HG03060 (cell line): ENCODE data around the gene ABI3.

Source experiments
- ATAC-seq: cut with Tn5 transposase; IDR thresholded peaks from one replicate; pipeline ENCODE4 v1.9.1; 2021; ENCODE audit warnings: low read depth, moderate number of reproducible peaks; ENCODE audit not compliant: unreplicated experiment

The ABI3 gene

GRCh38 chr17:49224198-49224996, 13.9 kb downstream of the ABI3 start:
- no peak for ATAC-seq

- ATAC-seq, result no peak
Measured at GRCh38 chr17:49224997-49225337, 14.5 kb downstream of the ABI3 start.

DNA sequence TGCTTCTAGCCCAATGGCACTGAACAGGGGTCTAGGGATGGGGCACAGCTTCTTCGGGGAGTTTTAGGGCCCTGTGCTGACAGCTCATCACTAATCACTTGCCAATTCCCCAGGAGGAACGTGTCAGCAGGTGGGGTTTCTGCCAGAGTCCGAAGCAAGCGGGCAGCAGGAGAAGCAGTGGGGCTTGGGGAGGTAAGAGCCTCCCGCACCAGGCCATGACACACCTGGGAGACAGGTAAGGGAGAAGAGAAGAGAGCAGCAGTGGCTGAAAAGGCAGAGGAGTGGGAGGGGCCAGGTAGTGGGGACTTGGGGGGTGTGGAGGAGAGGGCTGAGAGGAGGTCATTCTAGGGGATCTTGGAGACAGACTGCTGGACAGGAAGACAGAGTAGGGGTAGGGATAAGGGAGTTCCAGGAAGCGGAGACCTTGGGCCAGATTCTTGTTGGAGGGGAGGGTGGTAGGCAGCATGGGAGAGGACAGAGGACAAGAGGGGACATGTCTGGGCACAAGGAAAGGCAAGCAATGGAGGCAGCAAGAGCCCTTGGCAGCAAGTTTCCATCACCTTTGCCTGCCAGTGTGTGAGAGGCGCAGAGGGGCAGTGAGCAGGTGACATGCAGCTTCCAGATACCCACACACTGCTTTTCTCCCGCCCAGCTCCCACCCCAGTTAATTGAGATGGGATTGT, 15.2 kb downstream of the ABI3 start:
- no peak for ATAC-seq

GRCh38 chr17:49226771-49227435, 16.4 kb downstream of the ABI3 start:
- ATAC-seq, result no peak

GRCh38 chr17:49227436-49228261, 17.1 kb downstream of the ABI3 start:
- ATAC-seq, result no peak

DNA sequence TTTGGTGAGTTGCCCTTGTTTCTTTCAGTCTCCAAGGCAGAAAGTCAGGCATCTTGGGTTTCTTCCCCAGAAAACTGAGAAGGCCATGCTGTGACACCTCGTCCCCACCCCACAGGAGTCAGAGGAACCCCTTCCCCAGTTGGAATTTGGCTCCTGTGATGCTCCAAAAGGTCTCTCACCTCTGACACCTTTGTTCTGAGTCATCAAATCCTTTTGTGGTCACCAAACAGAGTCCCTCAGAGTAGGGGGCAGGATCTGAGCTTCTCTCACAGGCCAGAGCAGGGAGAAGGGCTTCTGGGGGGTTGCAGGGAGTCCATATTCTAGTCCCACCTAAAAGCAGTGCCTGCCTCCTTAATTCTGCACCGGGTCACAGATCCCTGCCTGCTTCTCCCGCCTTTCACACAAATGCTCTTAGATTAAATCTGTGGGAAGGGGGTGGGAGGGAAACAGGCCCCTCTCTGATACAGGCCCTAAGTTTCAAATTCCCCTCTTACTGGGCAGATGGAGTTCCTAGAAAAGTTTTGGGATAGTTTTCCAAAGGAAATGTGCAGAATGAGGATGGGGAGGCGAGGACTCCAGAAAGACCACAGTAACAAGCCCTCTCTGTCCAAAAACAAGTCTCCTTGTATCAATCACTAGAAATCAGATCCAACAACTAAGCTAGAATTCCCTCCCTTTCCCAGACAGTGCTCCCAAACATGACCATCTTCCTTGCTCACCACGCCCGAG, 18.7 kb downstream of the ABI3 start:
- ATAC-seq, result no peak

DNA sequence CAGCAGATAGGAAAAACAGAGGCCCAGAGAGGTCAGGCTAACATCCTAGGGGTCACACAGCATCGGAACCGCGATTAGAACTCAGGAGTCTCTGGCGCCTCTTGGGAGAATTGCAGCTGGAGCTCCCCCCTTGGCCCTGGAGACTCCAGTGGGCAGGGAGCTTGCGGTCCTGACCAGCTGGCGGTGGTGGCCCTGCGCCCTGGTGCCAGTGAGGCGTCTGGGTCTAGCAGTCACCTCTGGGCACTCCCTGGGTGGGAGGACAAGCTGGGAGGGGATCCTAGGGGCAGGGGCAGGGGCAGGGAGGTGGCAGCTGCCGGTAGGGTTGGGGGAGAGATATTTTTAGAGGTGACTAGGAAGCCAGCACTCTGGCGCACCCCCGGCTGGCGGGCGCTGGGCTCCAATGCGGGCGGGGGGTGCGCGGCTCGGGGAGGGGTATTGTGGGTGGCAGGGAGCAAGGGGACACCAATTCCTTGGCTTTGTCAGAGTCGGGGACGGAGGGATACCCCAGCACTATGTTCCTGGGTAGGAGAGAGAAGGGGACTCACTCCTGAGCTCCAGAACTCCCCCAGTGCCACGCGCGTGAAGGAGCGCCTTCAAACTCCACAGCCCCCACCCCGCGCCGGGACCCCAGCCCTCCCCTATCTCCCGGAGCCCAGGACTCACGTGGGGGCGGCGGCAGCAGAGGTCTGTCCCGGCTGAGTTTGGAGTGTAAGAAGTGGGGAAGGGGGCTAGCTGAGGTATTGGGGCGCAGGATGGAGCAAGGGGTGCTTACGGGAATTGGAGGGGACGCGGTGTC, 19.5 kb downstream of the ABI3 start:
- ATAC-seq, result no peak

GRCh38 chr17:49230636-49231562, 20.4 kb downstream of the ABI3 start, which contains the start of gene PHOSPHO1:
Gene PHOSPHO1 (minus strand): TSS chr17:49230787. CDS start chr17:49226691, 4,096 bp downstream.
- ATAC-seq, result no peak

DNA sequence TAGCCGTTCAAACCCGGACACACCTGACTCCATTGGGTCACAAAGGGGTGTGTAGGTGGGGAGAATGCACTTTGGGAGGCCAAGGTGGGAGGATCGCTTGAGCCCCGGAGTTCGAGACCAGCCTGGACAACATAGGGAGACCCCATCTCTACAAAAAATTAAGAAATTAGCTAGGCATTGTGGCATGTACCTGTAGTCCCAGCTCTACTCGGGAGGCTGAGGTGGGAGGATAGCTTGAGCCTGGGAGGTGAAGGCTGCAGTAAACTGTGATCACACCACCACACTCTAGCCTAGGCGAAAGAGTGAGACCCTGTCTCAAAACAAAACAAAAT, 21.0 kb downstream of the ABI3 start:
- no peak for ATAC-seq

- ATAC-seq, result no peak
Measured at GRCh38 chr17:49234509-49235080, 24.1 kb downstream of the ABI3 start.

DNA sequence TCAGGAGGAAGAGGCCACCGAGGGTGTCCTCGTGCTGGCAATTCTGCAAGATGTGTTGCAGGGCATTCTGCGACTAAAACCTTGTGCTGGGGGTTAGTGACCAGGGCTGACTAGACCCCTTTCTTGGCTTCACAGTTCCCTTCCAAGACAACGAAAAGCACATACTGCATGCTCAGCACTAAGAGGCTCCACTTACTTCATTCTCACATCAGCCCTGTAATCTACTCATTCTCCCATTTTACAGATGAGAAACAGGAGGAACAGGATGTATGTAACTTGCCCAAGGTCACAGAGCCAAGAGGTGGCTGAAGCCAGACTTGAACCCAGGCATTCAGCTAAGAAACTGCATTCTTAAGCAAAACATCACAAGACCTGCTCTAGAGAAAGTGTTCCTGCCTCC, 25.4 kb downstream of the ABI3 start:
- no peak for ATAC-seq

DNA sequence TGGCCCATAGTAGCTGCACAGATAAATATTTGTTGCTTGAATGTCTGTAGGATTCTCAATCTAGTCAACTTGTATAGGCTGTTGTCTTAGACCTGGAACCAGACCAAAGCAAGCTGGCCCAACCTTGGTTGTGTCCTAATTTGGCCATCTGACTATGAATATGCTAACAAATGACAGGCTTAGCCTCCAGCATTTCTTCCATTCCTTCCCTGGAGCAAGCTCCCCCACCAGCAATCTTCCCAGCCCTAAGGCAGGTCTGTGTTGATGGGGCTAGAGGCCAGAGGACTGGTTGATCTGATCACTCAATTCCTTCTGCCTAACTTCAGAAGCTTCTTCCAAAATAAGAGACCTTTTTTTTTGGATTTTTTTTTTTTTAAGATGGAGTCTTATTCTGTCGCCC, 29.5 kb downstream of the ABI3 start:
- no peak for ATAC-seq

GRCh38 chr17:49240619-49241018, 30.1 kb downstream of the ABI3 start:
- ATAC-seq, result no peak

GRCh38 chr17:49241040-49241439, 30.5 kb downstream of the ABI3 start:
- no peak for ATAC-seq

GRCh38 chr17:49241692-49242397, 31.3 kb downstream of the ABI3 start:
- no peak for ATAC-seq

DNA sequence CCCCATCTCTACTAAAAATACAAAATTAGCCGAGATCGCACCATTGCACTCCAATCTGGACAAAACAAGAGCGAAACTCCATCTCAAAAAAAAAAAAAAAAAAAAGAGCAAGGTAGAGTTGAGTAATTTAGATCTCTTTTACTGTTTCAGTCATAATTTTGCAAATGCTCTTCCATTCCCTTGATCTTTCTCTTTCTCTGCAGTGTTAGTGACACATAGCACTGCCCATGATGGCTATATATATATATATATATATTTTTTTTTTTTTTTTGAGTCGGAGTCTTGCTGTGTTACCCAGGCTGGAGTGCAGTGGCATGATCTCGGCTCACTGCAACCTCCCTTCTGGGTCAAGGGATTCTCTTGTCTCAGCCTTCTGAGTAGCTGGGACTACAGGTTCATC, 32.3 kb downstream of the ABI3 start:
- no peak for ATAC-seq

DNA sequence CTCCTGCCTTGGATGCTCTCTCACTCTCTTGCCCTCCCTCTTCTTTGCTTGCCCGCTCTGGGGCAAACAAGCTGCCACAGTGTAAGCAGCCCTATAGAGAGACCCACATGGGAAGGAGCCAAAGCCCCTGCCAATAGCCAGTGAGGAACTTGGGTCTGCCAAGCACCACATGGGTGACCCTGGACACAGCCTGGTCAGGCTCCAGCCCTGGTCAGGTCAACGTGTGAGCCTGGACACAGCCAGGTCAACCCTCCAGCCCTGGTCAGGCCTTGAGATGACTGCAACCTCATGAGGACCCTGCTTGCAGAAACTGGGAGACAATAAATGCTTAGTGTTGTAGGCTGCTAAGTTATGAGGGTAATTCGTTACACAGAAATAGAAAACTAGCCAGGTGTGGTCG, 34.3 kb downstream of the ABI3 start:
- ATAC-seq, result no peak
